Hematopoietic multipotent progenitor cell (in vitro differentiated cells): ENCODE measurements around the gene FMC1. TPM values are rescaled to one million over a fixed set of nuclear protein-coding genes. Genes with fewer than 3 reads are reported as not detected.
"Not testable (repeated sequence)": the region's sequence is repeated elsewhere in the genome, so short reads cannot be mapped to it uniquely, and the experiment has no call there.

Experiments used
- DNase-seq, 3 donors: peaks; one replicate each; pipeline ENCODE4 v3.0.0-alpha.2; 2011 to 2015; ENCODE audit warnings: low read depth in 2 of 3, low spot score in 2 of 3
- total RNA-seq: library from RNA; depleted of rRNA; stranded (reverse); fragments of >200 nt; gene quantifications from one replicate; pipeline ENCODE4 v1.2.3, GENCODE V29; 2012

FMC1 gene
- total RNA-seq, 1 donor, result 26.7 TPM

DNA sequence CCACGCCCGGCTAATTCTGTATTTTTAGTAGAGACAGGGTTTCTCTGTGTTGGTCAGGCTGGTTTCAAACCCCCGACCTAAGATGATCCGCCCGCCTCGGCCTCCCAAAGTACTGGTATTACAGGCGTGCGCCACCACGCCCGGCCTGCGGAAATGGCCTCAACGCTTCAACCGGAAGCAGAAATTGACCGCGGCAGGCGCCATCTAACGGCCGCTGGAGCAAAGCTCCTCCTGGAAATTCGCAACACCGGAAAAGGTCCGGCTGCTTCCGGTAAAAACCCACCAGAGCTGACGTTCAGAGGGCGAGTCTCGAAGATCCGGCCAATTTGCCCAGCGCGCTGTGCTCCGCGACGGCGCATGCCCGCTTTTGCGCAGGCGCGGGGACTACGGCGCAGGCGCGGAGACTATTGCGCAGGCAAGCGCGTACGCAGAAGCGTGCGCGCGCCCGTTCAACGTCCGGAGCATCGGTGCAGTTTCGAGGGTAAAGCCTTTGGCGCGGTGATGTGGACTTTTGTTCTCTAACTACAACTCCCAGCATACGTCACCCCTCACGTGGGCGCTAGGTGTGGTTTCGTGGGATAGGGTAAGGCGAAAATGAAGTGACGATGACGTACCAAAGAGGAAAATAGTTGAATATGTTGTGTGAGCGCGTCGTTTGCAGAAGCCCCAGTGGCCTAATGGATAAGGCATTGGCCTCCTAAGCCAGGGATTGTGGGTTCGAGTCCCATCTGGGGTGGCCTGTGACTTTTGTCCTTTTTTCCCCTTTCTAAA, 915 bp upstream of the FMC1 start:
- DNase-seq, result peak; percentile 99 to 100 (median 100)

DNA sequence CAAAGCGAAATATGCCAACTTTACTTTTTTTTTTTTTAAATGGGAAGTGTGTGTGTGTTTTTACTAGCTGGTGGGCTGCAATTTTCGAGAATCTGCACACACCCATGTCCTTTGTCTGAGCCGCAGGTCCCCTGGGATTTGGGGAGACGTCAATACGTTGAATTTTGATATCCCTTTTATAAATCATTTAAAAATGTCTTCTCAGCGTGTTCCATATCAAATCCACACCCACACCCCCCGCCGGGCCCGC, 404 bp upstream of the FMC1 start:
- no peak for DNase-seq

DNA sequence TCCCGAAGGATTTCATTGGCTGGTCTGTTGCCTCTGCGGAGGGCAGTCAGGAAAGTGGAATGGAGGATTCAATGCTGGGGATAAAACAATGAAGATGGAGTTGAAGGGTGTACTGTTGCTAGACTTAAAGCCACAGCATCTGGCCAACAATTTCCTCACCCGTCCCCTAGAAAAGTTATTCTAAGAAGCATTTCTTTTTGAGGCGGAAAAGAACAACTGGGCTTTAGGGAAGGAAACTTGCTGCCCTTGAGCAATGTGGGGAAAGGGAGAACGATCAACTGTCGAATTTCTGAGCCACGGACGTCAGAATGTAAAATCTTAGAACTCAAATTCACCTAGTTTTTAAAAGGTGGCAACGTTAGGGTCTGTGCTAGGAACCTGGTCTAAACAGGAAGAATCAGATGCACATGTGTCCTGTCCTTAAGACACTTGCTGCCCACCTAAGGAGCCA, 664 bp downstream of the FMC1 start:
- no peak for DNase-seq

DNA sequence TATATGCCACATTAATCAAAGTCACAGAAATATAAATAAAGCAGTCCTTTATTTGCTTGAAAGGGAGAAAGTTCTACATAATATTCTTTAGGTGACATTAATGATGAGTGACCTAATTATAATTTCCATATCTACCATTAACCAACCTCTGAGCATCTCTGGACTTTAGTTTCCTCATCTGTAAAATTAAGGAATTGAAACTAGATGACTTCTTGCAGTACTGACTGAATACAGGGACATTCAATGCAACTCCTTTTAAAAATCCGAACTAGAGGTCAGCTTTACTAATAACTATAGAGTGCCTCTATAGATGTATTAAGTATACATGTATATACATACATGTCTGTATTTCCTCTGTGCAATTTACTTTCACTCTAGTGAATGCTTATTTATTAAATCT, 3.9 kb downstream of the FMC1 start:
- DNase-seq, result no peak

DNA sequence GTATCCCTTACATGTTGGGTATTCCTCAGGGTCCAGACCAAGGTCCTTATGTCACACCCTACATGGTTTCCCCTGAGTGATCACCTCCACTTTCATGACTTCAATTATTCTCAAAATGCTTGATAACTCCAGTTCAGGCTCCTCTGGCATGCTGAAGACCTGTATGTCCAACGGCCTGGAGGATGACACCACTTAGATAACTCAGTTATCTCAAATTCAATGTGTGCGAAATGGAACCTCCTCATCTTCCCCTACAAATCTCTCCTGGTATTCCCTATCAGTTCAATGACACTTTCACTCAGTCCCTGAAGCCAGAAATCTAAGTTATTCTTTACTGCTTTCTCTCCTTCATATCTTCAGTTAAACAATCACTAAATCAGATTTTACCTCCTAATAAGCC, 9.9 kb downstream of the FMC1 start:
- no peak for DNase-seq

- DNase-seq, result no peak
These were observed 13.6 kb downstream of the FMC1 start for GRCh38 chr7:139354729-139355128.

DNA sequence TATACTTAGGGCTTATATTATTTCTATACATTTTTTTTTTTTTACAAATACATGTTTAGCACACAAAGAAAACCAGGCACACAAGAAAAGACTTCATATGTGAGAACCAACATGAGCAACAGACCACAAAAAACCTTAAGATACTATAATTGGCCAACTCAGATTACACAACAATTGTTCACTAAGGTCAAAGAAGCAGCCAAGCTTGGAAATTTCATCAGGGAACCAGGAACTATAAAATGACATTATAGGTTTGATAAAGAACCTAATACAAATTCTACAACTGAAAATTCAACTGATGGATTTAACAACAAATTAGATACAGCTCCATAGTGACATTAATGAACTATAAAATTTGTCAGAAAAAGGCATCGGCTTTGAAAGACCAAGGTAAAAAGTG, 14.2 kb downstream of the FMC1 start:
- DNase-seq, result no peak

GRCh38 chr7:139357729-139358506, 16.8 kb downstream of the FMC1 start:
- DNase-seq, result not testable (repeated sequence)

DNA sequence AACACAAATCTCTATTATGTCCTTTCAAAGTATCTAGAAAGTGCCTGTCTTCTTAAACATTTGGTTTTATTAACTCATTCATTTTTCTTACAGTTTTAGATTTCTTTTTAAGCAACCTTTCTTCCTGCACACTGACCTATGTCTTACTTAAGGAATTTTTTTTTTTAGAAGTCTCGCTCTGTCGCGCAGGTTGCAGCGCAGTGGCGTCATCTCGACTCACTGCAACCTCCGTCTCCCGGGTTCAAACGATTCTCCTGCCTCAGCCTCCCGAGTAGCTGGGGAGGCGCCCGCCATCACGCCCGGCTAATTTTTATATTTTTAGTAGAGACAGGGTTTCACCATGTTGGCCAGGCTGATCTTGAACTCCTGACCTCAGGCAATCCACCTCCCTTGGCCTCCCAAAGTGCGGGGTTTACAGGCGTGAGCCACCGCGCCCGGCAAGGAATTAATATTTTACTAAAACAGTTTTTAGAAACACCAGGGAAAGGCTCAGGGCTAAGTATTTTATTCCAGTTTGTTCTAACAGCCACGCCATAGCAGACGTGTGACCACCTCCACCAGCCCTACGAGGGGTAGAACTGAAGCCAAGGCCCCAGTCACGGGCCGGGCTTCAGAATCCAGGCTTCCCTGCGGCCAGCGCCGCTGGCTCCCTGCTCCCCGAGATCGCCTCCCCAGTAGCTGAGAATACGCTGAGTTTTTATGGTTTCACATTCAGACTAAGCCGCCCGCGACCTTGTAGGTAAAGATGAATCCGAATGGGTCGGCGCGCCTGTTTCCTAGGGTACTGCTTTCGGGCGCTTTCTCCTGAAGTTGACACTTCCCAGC, 17.6 kb downstream of the FMC1 start:
- peak in 1 of 3 donors; percentile 67 for DNase-seq

- DNase-seq, result peak; percentile 98 to 99 (median 99)
These were observed 18.5 kb downstream of the FMC1 start, which contains the start of gene LUC7L2 for GRCh38 chr7:139359366-139360209. LUC7L2 (plus strand) TSS chr7:139359894; CDS start chr7:139360262, 368 bp downstream.

DNA sequence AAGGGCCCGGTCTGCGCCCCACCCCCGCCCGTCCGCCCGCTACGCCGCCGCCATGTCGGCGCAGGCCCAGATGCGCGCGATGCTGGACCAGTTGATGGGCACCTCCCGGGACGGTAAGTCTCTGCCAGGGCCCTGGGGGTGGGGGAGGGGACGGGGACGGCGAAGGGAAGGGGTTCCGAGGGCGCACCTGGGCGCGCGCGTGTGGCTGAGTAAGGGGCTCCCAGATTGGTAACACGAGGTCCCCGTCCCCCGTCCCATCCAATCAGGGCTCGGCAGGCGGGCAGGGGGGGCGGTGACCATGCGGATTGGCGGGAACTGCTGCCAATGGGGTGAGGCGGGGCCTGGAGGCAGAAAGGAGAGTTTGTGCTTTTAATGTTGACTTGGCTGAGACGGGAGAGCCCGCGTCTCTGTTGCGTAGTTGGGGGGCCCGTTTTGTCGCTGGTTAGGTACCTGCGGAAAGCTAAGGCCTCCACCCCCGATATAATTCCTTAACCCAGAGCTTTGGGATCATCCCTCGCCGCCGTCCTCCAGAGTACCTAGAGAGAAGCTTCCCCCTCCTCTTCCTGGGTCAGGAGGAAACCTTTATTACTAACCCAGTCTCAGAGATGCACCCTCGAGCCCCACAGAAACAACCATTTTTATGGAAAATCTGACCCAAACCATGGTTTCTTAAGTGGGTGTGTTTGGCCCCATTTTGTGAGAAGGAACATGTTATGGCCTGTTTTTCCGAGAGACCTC, 19.2 kb downstream of the FMC1 start:
- peak; percentile 83 to 98 (median 95) for DNase-seq

GRCh38 chr7:139360948-139361307, 19.8 kb downstream of the FMC1 start:
- no peak for DNase-seq

- DNase-seq, result no peak
These were observed 20.4 kb downstream of the FMC1 start for GRCh38 chr7:139361523-139361922.

DNA sequence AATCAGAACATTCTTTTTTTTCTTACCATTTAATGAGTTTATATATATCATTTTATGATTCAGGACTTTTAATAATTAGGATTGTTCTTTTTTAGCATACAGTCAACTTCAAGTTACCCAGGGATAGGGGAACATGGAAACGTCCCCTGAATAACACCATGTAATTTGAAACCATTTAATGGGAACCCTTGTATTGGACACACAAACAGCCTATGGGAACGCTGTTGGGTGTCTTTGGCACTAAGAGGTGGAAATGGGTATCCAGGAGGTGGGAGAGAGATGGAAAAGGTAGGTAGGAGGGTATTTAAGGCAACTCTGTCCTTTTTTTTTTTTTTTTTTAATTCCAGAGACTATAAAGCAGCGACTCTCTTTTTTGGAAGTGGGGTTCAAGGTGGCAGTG, 21.2 kb downstream of the FMC1 start:
- no peak for DNase-seq

- no peak for DNase-seq
These were observed 21.8 kb downstream of the FMC1 start for GRCh38 chr7:139362981-139363380.

GRCh38 chr7:139365336-139365735, 24.2 kb downstream of the FMC1 start:
- DNase-seq, result no peak

DNA sequence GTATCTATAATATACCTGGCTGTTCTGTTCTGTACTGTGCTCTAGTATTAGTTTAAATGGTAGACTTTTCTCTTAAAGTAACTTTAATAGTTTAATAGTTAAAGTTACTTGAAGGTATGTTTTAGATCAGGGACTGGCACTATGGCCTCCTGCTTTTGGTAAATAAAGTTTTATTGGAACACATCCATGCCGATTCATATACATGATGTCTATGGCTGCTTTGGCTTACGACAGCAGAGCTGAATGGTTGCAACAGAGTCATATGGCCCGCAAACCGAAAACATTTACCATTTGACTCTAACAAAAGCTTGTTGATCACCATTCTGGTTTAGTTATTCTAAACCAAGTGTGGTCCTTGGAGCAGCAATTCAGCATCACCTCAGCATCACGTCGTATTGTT, 25.3 kb downstream of the FMC1 start:
- no peak for DNase-seq

GRCh38 chr7:139367438-139368155, 26.5 kb downstream of the FMC1 start:
- no peak for DNase-seq

- DNase-seq, result no peak
These were observed 29.3 kb downstream of the FMC1 start for GRCh38 chr7:139370301-139370942.
